ENCODE data around the gene DENND1A. TPM values are rescaled to one million over a fixed set of nuclear protein-coding genes. Genes with fewer than 3 reads are reported as not detected.

The DENND1A gene
- total and polyA plus RNA-seq, 2 experiments from 2014 or later, result 13.1 to 28.7 TPM

- Histone ChIP-seq H4K20me1 (replicated peaks; ENCODE audit: insufficient read depth) (peaks cover 5% of the 10 kb centered on the region; the same call in 1 of the 2 replicates), H3K4me3 (no peak overlapping the region), H3K36me3 (ENCODE audit: insufficient read depth) (no peaks in the 10 kb centered on the region), H3K27ac (ENCODE audit: low read depth) (no peak overlapping the region), H3K27me3 (ENCODE audit: insufficient read depth) (no peaks in the 10 kb centered on the region), H3K79me2 (replicated peaks; ENCODE audit: insufficient read depth) (no peaks in the 10 kb centered on the region), H3F3A (replicated peaks; ENCODE audit: low read depth) (no peaks in the 10 kb centered on the region), H2AFZ (no peak overlapping the region), H3K9me2 (ENCODE audit: insufficient read depth) (no peaks in the 10 kb centered on the region), H3K4me2 (no peak overlapping the region), H3K4me1 (ENCODE audit: insufficient read depth) (peaks cover 12% of the 10 kb centered on the region)
- DNase-seq (ENCODE audit: low spot score) (no peak), ATAC-seq (no peak)
- Mint-ChIP-seq H3K36me3 (ENCODE audit: low read depth) (no peaks in the 10 kb centered on the region), H3K4me3 (no peak overlapping the region), H3K9me3 (no peaks in the 10 kb centered on the region), H3K27me3 (ENCODE audit: insufficient read depth, low read depth, poor library complexity) (peaks cover 7% of the 10 kb centered on the region), H3K4me1 (peaks cover 19% of the 10 kb centered on the region), H3K27ac (no peak overlapping the region)
- TF ChIP-seq EZH2phosphoT487 (IDR thresholded peaks at IDR 0.05; ENCODE audit: unreplicated experiment) (no peak), ZNF462 (CRISPR knock-in tag; IDR thresholded peaks at IDR 0.05) (no peak), CREB1 (CRISPR knock-in tag; IDR thresholded peaks at IDR 0.05; ENCODE audit: low read depth) (no peak), EZH2 (IDR thresholded peaks at IDR 0.05; ENCODE audit: low read depth, unreplicated experiment) (no peak), POLR2AphosphoS5 (IDR thresholded peaks at IDR 0.05; ENCODE audit: low read depth) (no peak), STAT1 (IDR thresholded peaks at IDR 0.05; ENCODE audit: unreplicated experiment) (no peak), ETS1 (IDR thresholded peaks at IDR 0.05) (no peak), NANOG (IDR thresholded peaks at IDR 0.05; ENCODE audit: borderline replicate concordance) (no peak), ZNF114 (CRISPR knock-in tag; IDR thresholded peaks at IDR 0.05) (no peak), REST (IDR thresholded peaks at IDR 0.05; ENCODE audit: unreplicated experiment) (no peak), JUNB (IDR thresholded peaks at IDR 0.05; ENCODE audit: unreplicated experiment) (no peak), CTCF (conservative IDR thresholded peaks at IDR 0.05; ENCODE audit: low read depth in 2 of 2) (no peak), ZNF331 (CRISPR knock-in tag; IDR thresholded peaks at IDR 0.05; ENCODE audit: low read depth) (no peak)
Observed at GRCh38 chr9:123475407-123475806, 454.5 kb downstream of the DENND1A start.
